Measurements from ENCODE around the gene LRP5. TPM values are rescaled to one million over a fixed set of nuclear protein-coding genes. Genes with fewer than 3 reads are reported as not detected.

The LRP5 gene
- total and polyA plus RNA-seq, 9 of the 15 experiments (the other 6 are each of a cell fraction or from before 2014, with no cell fraction given): 0.48 to 44.2 (median 13.5) TPM

GRCh38 chr11:68271781-68272608 lies 40.4 kb upstream of the LRP5 start, which contains the start of gene C11orf24 (continued):
- TF ChIP-seq E2F1 (CRISPR knock-in tag; IDR thresholded peaks at IDR 0.05): no peak
- TF ChIP-seq DLX4 (CRISPR knock-in tag; IDR thresholded peaks at IDR 0.05): no peak
- TF ChIP-seq ZBED1 (IDR thresholded peaks at IDR 0.05): no peak
- TF ChIP-seq AFF4 (CRISPR knock-in tag; IDR thresholded peaks at IDR 0.05): peak; percentile 79; the same call in 1 of the 2 replicates
- peak; percentile 67 to 76 for TF ChIP-seq E2F6 (IDR thresholded peaks at IDR 0.05; ENCODE audit: borderline replicate concordance in 1 of 2, extremely low read depth in 1 of 2, insufficient read depth in 1 of 2, insufficient read length in 1 of 2, low read depth in 1 of 2, low read length in 1 of 2, poor library complexity in 1 of 2, severe bottlenecking in 1 of 2)
- peak; percentile 89 for TF ChIP-seq EP400 (IDR thresholded peaks at IDR 0.05)
- TF ChIP-seq FOXM1 (IDR thresholded peaks at IDR 0.05; ENCODE audit: low read depth): no peak
- TF ChIP-seq FOXM1 (CRISPR knock-in tag; IDR thresholded peaks at IDR 0.05; ENCODE audit: low read depth): peak; percentile 35; the same call in 1 of the 2 replicates
- TF ChIP-seq E2F5 (CRISPR knock-in tag; IDR thresholded peaks at IDR 0.05): peak; percentile 63; the same call in 1 of the 2 replicates
- peak; percentile 75; the same call in 1 of the 2 replicates for TF ChIP-seq CBX1 (IDR thresholded peaks at IDR 0.05; ENCODE audit: low read depth)
- TF ChIP-seq CTBP1 (IDR thresholded peaks at IDR 0.05; ENCODE audit: borderline replicate concordance): peak; percentile 62; the same call in 1 of the 2 replicates
- no peak for TF ChIP-seq SNAPC5 (CRISPR knock-in tag; IDR thresholded peaks at IDR 0.05)
- no peak for TF ChIP-seq ZNF354B (CRISPR knock-in tag; IDR thresholded peaks at IDR 0.05)
- no peak for TF ChIP-seq SETDB1 (IDR thresholded peaks at IDR 0.05; ENCODE audit: low read length)

Data from K562 (cell line).